Osteoblast (primary cell): ENCODE results near the gene GLB1L2. TPM values are rescaled to one million over a fixed set of nuclear protein-coding genes. Genes with fewer than 3 reads are reported as not detected.
"Not testable (repeated sequence)": the region's sequence is repeated elsewhere in the genome, so short reads cannot be mapped to it uniquely, and the experiment has no call there.

Experiments
- DNase-seq: peaks from one replicate; pipeline ENCODE4 v3.0.0; 2011; ENCODE audit warnings: low spot score, mixed read lengths; ENCODE audit not compliant: insufficient read length; ENCODE audit errors: missing footprints
- H2AFZ ChIP-seq: 2 replicates; pipeline ENCODE4 v1.6.0; 2011; ENCODE audit warnings: mild to moderate bottlenecking, low read length
- H3K27ac ChIP-seq: 2 replicates; pipeline ENCODE4 v1.5.1; 2011; ENCODE audit warnings: mild to moderate bottlenecking, low read depth, low read length, moderate library complexity
- H3K27me3 ChIP-seq: 2 replicates; pipeline ENCODE4 v1.6.0; 2012; ENCODE audit warnings: mild to moderate bottlenecking, control low read depth, inconsistent platforms, low read length, moderate library complexity; ENCODE audit not compliant: insufficient read depth
- H3K36me3 ChIP-seq: 2 replicates; pipeline ENCODE4 v1.5.1; 2011; ENCODE audit warnings: mild to moderate bottlenecking, low read length, control low read depth, moderate library complexity; ENCODE audit not compliant: insufficient read depth
- H3K4me1 ChIP-seq: 2 replicates; pipeline ENCODE4 v1.5.1; 2011; ENCODE audit warnings: mild to moderate bottlenecking, low read length, control low read depth, moderate library complexity; ENCODE audit not compliant: insufficient read depth
- H3K4me2 ChIP-seq: 2 replicates; pipeline ENCODE4 v1.6.0; 2011; ENCODE audit warnings: mild to moderate bottlenecking, low read length; ENCODE audit not compliant: insufficient read depth
- H3K4me3 ChIP-seq: fragments of 200-600 bp; sonication (generic); 3 replicates; pipeline ENCODE4 v1.5.1; 2012; ENCODE audit warnings: mild to moderate bottlenecking, low read length, inconsistent platforms; ENCODE audit not compliant: insufficient read depth
- H3K79me2 ChIP-seq: 2 replicates; pipeline ENCODE4 v1.6.0; 2012; ENCODE audit warnings: mild to moderate bottlenecking, low read length, control low read depth, inconsistent platforms; ENCODE audit not compliant: insufficient read depth
- H3K9me3 ChIP-seq: 2 replicates; pipeline ENCODE4 v1.5.1; 2011; ENCODE audit warnings: low read depth, low read length, control low read depth
- H4K20me1 ChIP-seq: 2 replicates; pipeline ENCODE4 v1.6.0; 2012; ENCODE audit warnings: mild to moderate bottlenecking, low read length, control low read depth; ENCODE audit not compliant: insufficient read depth
- CTCF ChIP-seq: IDR thresholded peaks from 2 replicates; pipeline ENCODE4 v1.5.1; 2011; ENCODE audit warnings: mild to moderate bottlenecking, low read depth, low read length, moderate library complexity; ENCODE audit errors: extremely low read depth
- total RNA-seq: library from RNA; depleted of rRNA; stranded (reverse); fragments of >200 nt; gene quantifications from 2 replicates; pipeline ENCODE4 v1.2.3, GENCODE V29; 2012

The GLB1L2 gene
- total RNA-seq, 1 donor = 0.36 TPM

GRCh38 chr11:134313821-134314607 is 17.8 kb upstream of the GLB1L2 start:
- Histone ChIP-seq H3K4me3 (no peak overlapping the region), H3K4me2 (no peak overlapping the region), H3K79me2 (no peaks in the 10 kb centered on the region), H4K20me1 (no peaks in the 10 kb centered on the region), H3K9me3 (peaks cover 3% of the 10 kb centered on the region), H3K4me1 (no peaks in the 10 kb centered on the region), H3K36me3 (no peaks in the 10 kb centered on the region), H3K27ac (no peak overlapping the region), H3K27me3 (no peaks in the 10 kb centered on the region), H2AFZ (no peak overlapping the region)
- TF ChIP-seq CTCF = no peak
- peak; percentile 30 for DNase-seq

GRCh38 chr11:134317103-134317502 is 14.7 kb upstream of the GLB1L2 start:
- no peak overlapping the region for H3K4me2 ChIP-seq
- peaks cover 3% of the 10 kb centered on the region for H3K9me3 ChIP-seq
- H2AFZ ChIP-seq = no peak overlapping the region
- no peaks in the 10 kb centered on the region for H3K36me3 ChIP-seq
- H3K4me3 ChIP-seq = no peak overlapping the region
- H3K79me2 ChIP-seq = no peaks in the 10 kb centered on the region
- no peak overlapping the region for H3K27ac ChIP-seq
- H3K4me1 ChIP-seq = no peaks in the 10 kb centered on the region
- no peak for TF ChIP-seq CTCF
- no peaks in the 10 kb centered on the region for H3K27me3 ChIP-seq
- DNase-seq = no peak
- H4K20me1 ChIP-seq = no peaks in the 10 kb centered on the region

- not testable (repeated sequence) for H3K4me3 ChIP-seq, H3K27me3 ChIP-seq, H4K20me1 ChIP-seq, H3K27ac ChIP-seq, H3K4me1 ChIP-seq, H2AFZ ChIP-seq, H3K9me3 ChIP-seq, H3K4me2 ChIP-seq, DNase-seq, H3K79me2 ChIP-seq, H3K36me3 ChIP-seq
Observed at GRCh38 chr11:134321373-134321772, 10.4 kb upstream of the GLB1L2 start.

GRCh38 chr11:134322553-134322952 is 9.2 kb upstream of the GLB1L2 start:
- Histone ChIP-seq H3K4me2 (no peak overlapping the region), H3K27me3 (no peaks in the 10 kb centered on the region), H3K79me2 (no peaks in the 10 kb centered on the region), H3K36me3 (no peaks in the 10 kb centered on the region), H2AFZ (no peak overlapping the region), H3K4me1 (no peaks in the 10 kb centered on the region), H3K27ac (no peak overlapping the region), H3K9me3 (no peaks in the 10 kb centered on the region), H3K4me3 (no peak overlapping the region), H4K20me1 (no peaks in the 10 kb centered on the region)
- no peak for DNase-seq
- TF ChIP-seq CTCF = no peak
